ENCODE data around the gene OR2T2.
"Not testable (repeated sequence)": the region's sequence is repeated elsewhere in the genome, so short reads cannot be mapped to it uniquely, and the experiment has no call there.

GRCh38 chr1:248434913-248435312 lies 10.5 kb upstream of the OR2T2 start:
- TF ChIP-seq POLR2A, CTCF (IDR thresholded peaks at IDR 0.05): not testable (repeated sequence)

Measured in uterus (tissue), 2 donors.